ENCODE measurements around the gene PTPN1. TPM values are rescaled to one million over a fixed set of nuclear protein-coding genes. Genes with fewer than 3 reads are reported as not detected.

PTPN1 gene
- total and polyA plus RNA-seq, 10 of the 15 experiments (the other 5 are each of a cell fraction or from before 2014, with no cell fraction given): 15.9 to 74.7 (median 43.9) TPM

- Histone ChIP-seq H3K27me3 (replicated peaks in 1 of 2; ENCODE audit: control insufficient read depth in 2 of 2, insufficient read depth in 2 of 2, low read length in 1 of 2) (no peaks in the 10 kb centered on the region), H3K79me2 (ENCODE audit: control insufficient read depth, insufficient read depth, low read length) (peaks cover 98% of the 10 kb centered on the region), H3K27ac (ENCODE audit: control insufficient read depth, insufficient read depth) (peak overlapping the region; percentile 98), H3K4me1 (ENCODE audit: control insufficient read depth, insufficient read depth, low read length) (peaks cover 60% of the 10 kb centered on the region), H3K9me3 (replicated peaks; ENCODE audit: control insufficient read depth, insufficient read depth, low read length) (no peaks in the 10 kb centered on the region), H3K4me3 (peak overlapping the region; percentile 100), H3K36me3 (ENCODE audit: control insufficient read depth in 2 of 2, insufficient read depth in 2 of 2, low read length in 1 of 2) (peaks cover 0 to 8% of the 10 kb centered on the region in 2 experiments; a peak in 2 of 4 replicates), H2AFZ (ENCODE audit: control insufficient read depth, low read depth, low read length) (no peak overlapping the region), H3K4me2 (ENCODE audit: control insufficient read depth, insufficient read depth) (peak overlapping the region; percentile 63), H4K20me1 (ENCODE audit: control insufficient read depth, insufficient read depth) (no peaks in the 10 kb centered on the region), H3K9ac (ENCODE audit: control insufficient read depth, insufficient read depth, low read length) (peak overlapping the region; percentile 81)
- ChIA-PET SMC1A (ENCODE audit: uncharacterized antibody, unreplicated experiment) (interaction anchor here (73.1 to 95.1 kb wide), 2 partner anchors 9 to 28 kb away, joined by 2799 read pairs; partner anchors contain the start of gene PTPN1), POLR2A (interaction anchor here (0.7 to 3.6 kb wide), 5 partner anchors 11 to 60 kb away, joined by 3 to 16 read pairs (median 5); no protein-coding TSS in a partner anchor), CTCF (interaction anchor here (0.8 to 10.7 kb wide), 10 partner anchors 9 to 55 kb away, joined by 3 to 116 read pairs (median 5); no protein-coding TSS in a partner anchor), RAD21 (ENCODE audit: unreplicated experiment) (interaction anchor here (0.6 to 12.9 kb wide), 7 partner anchors 8 to 52 kb away, joined by 3 to 167 read pairs (median 6); no protein-coding TSS in a partner anchor)
- BruUV-seq (replicated peaks): no TSS peak
- in situ Hi-C loops (cut with MboI) (loop anchor here (10.0 to 25.0 kb wide), 2 partner anchors 287 to 831 kb away; no protein-coding TSS in a partner anchor), intact Hi-C loops (cut with micrococcal nuclease; ENCODE audit: unreplicated experiment) (no loop called here)
- DNase-seq (ENCODE audit: low read depth, low spot score) (no peak), ATAC-seq (peak; percentile 3; the same call in 2 of the 3 replicates), FAIRE-seq (no peak)
- 0% methylated on average over 4 of the region's 4 CpGs for WGBS (ENCODE audit: insufficient coverage, insufficient replicate concordance, low lambda C conversion rate, missing lambda C conversion rate)
- TF ChIP-seq RELA (IDR thresholded peaks at IDR 0.05; ENCODE audit: borderline replicate concordance, partially characterized antibody) (no peak), RBBP5 (conservative IDR thresholded peaks at IDR 0.05) (no peak), ATF7 (IDR thresholded peaks at IDR 0.05; ENCODE audit: low read depth) (peak; percentile 54; the same call in 1 of the 2 replicates), ZNF592 (IDR thresholded peaks at IDR 0.05) (no peak), BMI1 (IDR thresholded peaks at IDR 0.05; ENCODE audit: borderline replicate concordance) (no peak), ZNF687 (IDR thresholded peaks at IDR 0.05) (peak; percentile 7; the same call in 1 of the 2 replicates), CBFB (IDR thresholded peaks at IDR 0.05; ENCODE audit: low read depth) (0 out of 2 replicates have a peak, but pooled peaks have one; percentile 2), CUX1 (IDR thresholded peaks at IDR 0.05; ENCODE audit: insufficient replicate concordance, low read depth, low read length) (no peak), SP1 (IDR thresholded peaks at IDR 0.05; ENCODE audit: low read depth, low read length) (no peak), ZNF207 (IDR thresholded peaks at IDR 0.05; ENCODE audit: borderline replicate concordance) (no peak)
These were observed 8.1 kb downstream of the PTPN1 start for GRCh38 chr20:50518270-50518721.

Data from GM12878 (cell line).